WTC11 (cell line): ENCODE measurements around the gene NFXL1. TPM values are rescaled to one million over a fixed set of nuclear protein-coding genes. Genes with fewer than 3 reads are reported as not detected.

ENCODE experiments used
- ATAC-seq: fragments of 200-7000 bp; cut with Tn5 transposase; 2 replicates; pipeline ENCODE4 v1.10.0; 2021; ENCODE audit warnings: mild to moderate bottlenecking, moderate library complexity
- CTCF ChIA-PET: fragments of 300-600 bp; sonication (Branson Sonifier 250); formaldehyde crosslinking; loops from one replicate; lab custom pipeline; 2021; ENCODE audit warnings: antibody characterized with exemption; lab: Charles Lee
- POLR2A ChIA-PET: fragments of 350-600 bp; sonication (Branson Sonifier 250); formaldehyde crosslinking; loops from one replicate; lab custom pipeline; 2021; ENCODE audit warnings: antibody characterized with exemption; lab: Charles Lee
- DNase-seq: peaks from one replicate; pipeline ENCODE4 v3.0.0; 2021; ENCODE audit warnings: low spot score
- H3K27ac Mint-ChIP-seq: 2 replicates; pipeline ENCODE4 v1.8.0; 2021; ENCODE audit warnings: mixed read lengths
- H3K27me3 Mint-ChIP-seq: 2 replicates; pipeline ENCODE4 v1.8.0; 2021; ENCODE audit warnings: low read depth, mild to moderate bottlenecking, moderate library complexity, mixed read lengths
- H3K36me3 Mint-ChIP-seq: 2 replicates; pipeline ENCODE4 v1.8.0; 2021; ENCODE audit warnings: mixed read lengths
- H3K4me1 Mint-ChIP-seq: 2 replicates; pipeline ENCODE4 v1.8.0; 2022; ENCODE audit warnings: mixed read lengths
- H3K4me3 Mint-ChIP-seq: 2 replicates; pipeline ENCODE4 v1.8.0; 2021; ENCODE audit warnings: mild to moderate bottlenecking, moderate library complexity, mixed read lengths
- H3K9me3 Mint-ChIP-seq: 2 replicates; pipeline ENCODE4 v1.8.0; 2021; ENCODE audit warnings: mixed read lengths
- ATF3 ChIP-seq: sonication (generic); formaldehyde crosslinking; conservative IDR thresholded peaks from 2 replicates; pipeline ENCODE4 v1.8.1; 2022; ENCODE audit warnings: mild to moderate bottlenecking, missing genetic modification reagents
- CTCF ChIP-seq: fragments of 200-600 bp; IDR thresholded peaks from 2 replicates; pipeline ENCODE4 v1.8.0; 2022; ENCODE audit warnings: antibody characterized with exemption
- EMX1 ChIP-seq: fragments of 250-450 bp; sonication (Bioruptor Pico); IDR thresholded peaks from 2 replicates; pipeline ENCODE4 v1.8.0; 2021; ENCODE audit warnings: mild to moderate bottlenecking
- ERG ChIP-seq: fragments of 250-450 bp; sonication (Bioruptor Pico); IDR thresholded peaks from 2 replicates; pipeline ENCODE4 v1.8.0; 2021; ENCODE audit warnings: mild to moderate bottlenecking
- FOXJ3 ChIP-seq: sonication (generic); formaldehyde crosslinking; IDR thresholded peaks from 2 replicates; pipeline ENCODE4 v1.9.0; 2021; ENCODE audit warnings: missing genetic modification reagents, mild to moderate bottlenecking, borderline replicate concordance
- FOXK1 ChIP-seq: sonication (generic); formaldehyde crosslinking; IDR thresholded peaks from 2 replicates; pipeline ENCODE4 v1.8.0; 2022; ENCODE audit warnings: mild to moderate bottlenecking, moderate library complexity, missing genetic modification reagents
- FOXP1 ChIP-seq: sonication (generic); formaldehyde crosslinking; IDR thresholded peaks from 2 replicates; pipeline ENCODE4 v1.8.0; 2022; ENCODE audit warnings: missing genetic modification reagents, mild to moderate bottlenecking, moderate library complexity, borderline replicate concordance
- FOXP4 ChIP-seq: sonication (generic); formaldehyde crosslinking; IDR thresholded peaks from 2 replicates; pipeline ENCODE4 v1.8.0; 2022; ENCODE audit warnings: mild to moderate bottlenecking, missing genetic modification reagents
- IRF2 ChIP-seq: sonication (generic); formaldehyde crosslinking; IDR thresholded peaks from 2 replicates; pipeline ENCODE4 v1.8.0; 2022; ENCODE audit warnings: low read depth, missing genetic modification reagents, borderline replicate concordance
- MYBL2 ChIP-seq: sonication (generic); formaldehyde crosslinking; IDR thresholded peaks from 2 replicates; pipeline ENCODE4 v1.8.1; 2023; ENCODE audit warnings: mild to moderate bottlenecking, moderate library complexity, missing genetic modification reagents
- NFATC4 ChIP-seq: fragments of 250-450 bp; sonication (Bioruptor Pico); IDR thresholded peaks from 2 replicates; pipeline ENCODE4 v1.9.0; 2021; ENCODE audit warnings: mild to moderate bottlenecking
- NFE2L1 ChIP-seq: sonication (generic); formaldehyde crosslinking; IDR thresholded peaks from 2 replicates; pipeline ENCODE4 v1.8.1; 2023; ENCODE audit warnings: missing genetic modification reagents
- OVOL2 ChIP-seq: fragments of 250-450 bp; sonication (Bioruptor Pico); IDR thresholded peaks from 2 replicates; pipeline ENCODE4 v1.9.0; 2021; ENCODE audit warnings: mild to moderate bottlenecking, borderline replicate concordance
- SP1 ChIP-seq: sonication (generic); formaldehyde crosslinking; conservative IDR thresholded peaks from 2 replicates; pipeline ENCODE4 v1.8.1; 2022; ENCODE audit warnings: missing genetic modification reagents
- TCF7 ChIP-seq: sonication (generic); formaldehyde crosslinking; IDR thresholded peaks from 2 replicates; pipeline ENCODE4 v1.8.0; 2022; ENCODE audit warnings: mild to moderate bottlenecking, low read depth, missing genetic modification reagents, moderate library complexity
- TEAD1 ChIP-seq: sonication (generic); formaldehyde crosslinking; IDR thresholded peaks from 2 replicates; pipeline ENCODE4 v1.8.0; 2022; ENCODE audit warnings: mild to moderate bottlenecking, missing genetic modification reagents
- ZBTB43 ChIP-seq: sonication (generic); formaldehyde crosslinking; IDR thresholded peaks from 2 replicates; pipeline ENCODE4 v1.8.1; 2023; ENCODE audit warnings: mild to moderate bottlenecking, missing genetic modification reagents
- ZNF281 ChIP-seq: sonication (generic); formaldehyde crosslinking; IDR thresholded peaks from 2 replicates; pipeline ENCODE4 v1.8.0; 2023; ENCODE audit warnings: mild to moderate bottlenecking, missing genetic modification reagents
- ZNF396 ChIP-seq: fragments of 250-450 bp; sonication (Bioruptor Pico); IDR thresholded peaks from 2 replicates; pipeline ENCODE4 v1.8.0; 2021; ENCODE audit warnings: mild to moderate bottlenecking, moderate library complexity, borderline replicate concordance
- ZNF425 ChIP-seq: fragments of 250-450 bp; sonication (Bioruptor Pico); conservative IDR thresholded peaks from 2 replicates; pipeline ENCODE4 v1.9.0; 2021; ENCODE audit warnings: mild to moderate bottlenecking
- ZNF671 ChIP-seq: fragments of 250-450 bp; sonication (Bioruptor Pico); IDR thresholded peaks from 2 replicates; pipeline ENCODE4 v1.8.0; 2021; ENCODE audit warnings: mild to moderate bottlenecking
- total RNA-seq: library from RNA; stranded (reverse); gene quantifications from 3 replicates; pipeline ENCODE4 v1.2.3, GENCODE V29; 2021

Gene NFXL1
- total RNA-seq, 1 experiment from 2014 or later = 30.2 TPM

- TF ChIP-seq CTCF (no peak), FOXJ3 (CRISPR knock-in tag) (no peak)
Measured at GRCh38 chr4:47879458-47879857, 34.9 kb downstream of the NFXL1 start (continued).

- Mint-ChIP-seq H3K9me3 (peaks cover 15% of the 10 kb centered on the region), H3K4me1 (no peaks in the 10 kb centered on the region), H3K36me3 (peaks cover 70% of the 10 kb centered on the region), H3K27ac (no peak overlapping the region), H3K27me3 (no peaks in the 10 kb centered on the region), H3K4me3 (no peak overlapping the region)
- DNase-seq (no peak), ATAC-seq (no peak)
- CTCF ChIA-PET = no interaction called here
- POLR2A ChIA-PET = interaction anchor here (0.6 kb wide), 1 partner anchor 163 kb away, joined by 3 read pairs; no protein-coding TSS in a partner anchor
- TF ChIP-seq ATF3 (CRISPR knock-in tag) = no peak
- no peak for TF ChIP-seq OVOL2 (CRISPR knock-in tag)
- TF ChIP-seq ZNF425 (CRISPR knock-in tag) = no peak
- TF ChIP-seq TEAD1 (CRISPR knock-in tag) = no peak
- no peak for TF ChIP-seq NFATC4
- no peak for TF ChIP-seq FOXP1 (CRISPR knock-in tag)
- no peak for TF ChIP-seq TCF7 (CRISPR knock-in tag)
- TF ChIP-seq FOXK1 = no peak
- no peak for TF ChIP-seq SP1
- TF ChIP-seq ZBTB43 (CRISPR knock-in tag) = no peak
- no peak for TF ChIP-seq ZNF671
- no peak for TF ChIP-seq ERG (CRISPR knock-in tag)
- TF ChIP-seq IRF2 (CRISPR knock-in tag) = no peak
- no peak for TF ChIP-seq ZNF396
- TF ChIP-seq FOXP4 (CRISPR knock-in tag) = no peak
- no peak for TF ChIP-seq MYBL2 (CRISPR knock-in tag)
- TF ChIP-seq EMX1 (CRISPR knock-in tag) = no peak
- TF ChIP-seq NFE2L1 (CRISPR knock-in tag) = no peak
- no peak for TF ChIP-seq ZNF281 (CRISPR knock-in tag)
Measured at GRCh38 chr4:47876784-47877546, 37.4 kb downstream of the NFXL1 start.
